Thyroid gland (tissue), 4 donors: ENCODE measurements around the gene JMY.

Experiments
- CTCF ChIP-seq, 6 experiments: fragments of 200-600 bp in 3 of 6; fragments of 450-650 bp in 3 of 6; sonication (generic) in 3 of 6; IDR thresholded peaks; one replicate each; pipeline ENCODE4 v1.5.1; 2016 to 2019; ENCODE audit warnings: antibody characterized with exemption in 6 of 6, mild to moderate bottlenecking in 2 of 6, inconsistent platforms in 1 of 6, moderate library complexity in 1 of 6
- POLR2A ChIP-seq, 2 donors: fragments of 450-650 bp; IDR thresholded peaks; one replicate each; pipeline ENCODE4 v1.6.1; 2017; ENCODE audit warnings: antibody characterized with exemption in 2 of 2, mild to moderate bottlenecking in 2 of 2, moderate library complexity in 1 of 2

DNA sequence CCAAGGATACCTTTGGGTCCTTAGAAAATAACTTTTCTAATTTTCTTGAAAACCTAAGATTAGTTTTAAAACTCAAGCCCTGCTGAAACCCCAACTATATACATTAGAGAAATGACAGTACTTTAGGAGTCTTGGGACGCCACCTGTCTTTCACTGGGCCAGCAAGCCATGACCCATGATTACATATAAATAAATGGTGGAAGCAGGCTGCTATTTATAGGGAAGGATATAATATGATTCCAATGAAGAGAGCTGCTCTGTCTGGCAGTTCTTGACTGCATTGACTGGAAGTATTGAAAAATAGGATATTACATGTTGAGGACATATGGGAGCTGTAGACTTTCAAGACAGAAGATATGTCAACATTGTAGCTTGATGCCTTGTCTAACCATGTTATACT lies 7.3 kb downstream of the JMY start:
- no peak for TF ChIP-seq CTCF (IDR thresholded peaks at IDR 0.05)
- TF ChIP-seq POLR2A (IDR thresholded peaks at IDR 0.05) = no peak
